SK-N-DZ (cell line): Measurements from ENCODE around the gene USP49. TPM values are rescaled to one million over a fixed set of nuclear protein-coding genes. Genes with fewer than 3 reads are reported as not detected.
"Not testable (repeated sequence)": the region's sequence is repeated elsewhere in the genome, so short reads cannot be mapped to it uniquely, and the experiment has no call there.

Experiments used
- DNase-seq: peaks from one replicate; pipeline ENCODE4 v3.0.0-alpha.2; 2015; ENCODE audit warnings: low spot score
- polyA plus RNA-seq, 2 experiments: library from polyadenylated mRNA; depleted of rRNA; stranded (reverse); fragments of >200 nt; gene quantifications; 2 replicates each; pipeline ENCODE4 v1.2.3, GENCODE V29; 2014

USP49 gene
- polyA plus RNA-seq (2014; cell fraction: cytosol; rRNA removed), result 7.7 and 7.9 TPM in 2 replicates
- polyA plus RNA-seq (2014; cell fraction: nucleus; rRNA removed), result 8.4 and 19.6 TPM in 2 replicates

DNA sequence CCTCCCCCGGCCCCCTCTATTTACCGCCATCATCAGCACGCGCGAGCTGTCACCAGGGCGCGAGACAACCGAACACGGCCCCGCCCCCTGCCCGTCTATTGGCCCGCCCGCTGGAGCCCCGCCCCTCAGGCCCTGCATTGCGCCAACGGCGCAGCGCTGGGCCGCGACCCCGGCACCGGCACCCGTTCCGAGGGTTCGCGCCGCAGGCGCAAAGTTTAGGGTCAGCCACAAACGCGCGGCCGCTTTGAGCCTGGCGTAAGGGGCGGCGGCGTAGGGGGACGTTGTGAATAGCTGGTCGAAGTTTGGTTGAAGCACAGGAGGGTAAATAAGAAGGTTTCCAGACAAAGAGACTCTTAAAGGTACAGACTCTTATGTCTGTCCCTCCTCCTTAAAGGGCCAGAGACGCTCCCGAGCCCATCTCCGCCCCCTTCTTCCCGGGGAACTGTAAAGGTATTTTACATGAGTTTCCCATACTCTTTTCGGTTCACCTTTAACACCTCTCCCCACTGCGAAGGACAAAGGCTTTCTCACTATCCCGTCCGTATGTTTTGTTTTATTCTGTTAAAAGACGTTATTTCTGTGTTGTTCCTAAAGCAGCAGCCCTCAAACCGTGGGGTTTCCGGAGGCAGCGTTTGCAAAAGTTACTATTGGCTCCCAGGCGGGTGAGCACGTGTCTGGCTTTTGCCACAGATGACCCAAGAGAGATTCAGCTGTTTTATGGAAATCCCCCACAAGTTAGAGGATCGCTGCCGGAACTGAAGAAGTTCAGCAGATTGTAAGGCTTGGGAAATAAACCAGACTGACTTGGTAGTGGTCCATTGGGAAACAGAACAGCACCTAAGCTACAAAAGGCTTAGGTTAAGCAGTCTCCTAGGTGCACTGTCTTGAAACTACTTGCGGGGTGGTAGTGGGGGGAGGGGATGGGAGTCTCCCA is at the start of gene USP49:
TSS of gene USP49 (minus strand) at position 76 of the 934 bp plus-strand sequence. CDS start 88,392 bp downstream, outside the sequence.
- peak; percentile 88 for DNase-seq

- DNase-seq, result no peak
Observed at GRCh38 chr6:41943456-41943855, 48.3 kb upstream of the USP49 start.

GRCh38 chr6:41942882-41943281 is 47.7 kb upstream of the USP49 start:
- DNase-seq, result not testable (repeated sequence)

DNA sequence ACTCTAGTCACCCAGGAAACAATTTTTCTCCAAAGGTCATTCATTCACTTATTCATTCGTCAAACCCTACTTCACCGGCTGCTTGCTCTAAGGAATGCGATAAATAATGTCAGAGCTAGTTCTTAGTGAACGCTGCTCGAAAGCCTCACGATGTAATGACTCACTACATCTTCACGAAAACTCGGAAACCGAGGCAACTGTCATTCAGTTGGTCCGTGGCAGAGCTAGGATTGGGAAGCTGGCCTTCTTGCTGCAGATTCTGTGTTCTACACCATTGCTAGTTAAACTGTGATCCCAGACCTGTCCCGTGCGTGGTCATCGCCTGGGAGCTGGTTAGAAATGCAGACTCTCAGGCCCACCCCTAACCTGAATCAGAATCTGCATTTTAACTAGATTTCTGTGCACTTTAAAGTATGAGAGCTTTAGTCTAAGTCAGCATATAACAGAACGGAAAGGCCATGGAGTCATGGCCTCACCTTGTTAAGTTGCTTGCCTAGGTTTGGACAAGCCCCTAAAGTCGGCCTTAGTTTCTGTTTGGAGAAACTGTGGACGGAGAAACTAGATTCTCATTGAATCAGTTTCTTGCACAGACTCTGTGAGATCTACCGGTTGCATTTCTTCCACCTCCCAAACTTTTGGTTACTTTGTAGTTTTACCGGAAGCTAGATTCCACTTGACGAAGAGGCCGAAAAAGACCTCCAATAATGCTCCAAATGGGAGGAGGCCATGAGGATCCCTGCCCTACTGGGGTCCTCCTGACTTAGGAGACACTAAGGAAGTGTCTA is 47.1 kb upstream of the USP49 start:
- DNase-seq, result no peak

GRCh38 chr6:41941280-41942066 is 46.3 kb upstream of the USP49 start, which contains the start of gene CCND3:
CCND3 (minus strand) TSS chr6:41941808; CDS start chr6:41941649, 159 bp downstream.
- DNase-seq, result peak; percentile 87

DNA sequence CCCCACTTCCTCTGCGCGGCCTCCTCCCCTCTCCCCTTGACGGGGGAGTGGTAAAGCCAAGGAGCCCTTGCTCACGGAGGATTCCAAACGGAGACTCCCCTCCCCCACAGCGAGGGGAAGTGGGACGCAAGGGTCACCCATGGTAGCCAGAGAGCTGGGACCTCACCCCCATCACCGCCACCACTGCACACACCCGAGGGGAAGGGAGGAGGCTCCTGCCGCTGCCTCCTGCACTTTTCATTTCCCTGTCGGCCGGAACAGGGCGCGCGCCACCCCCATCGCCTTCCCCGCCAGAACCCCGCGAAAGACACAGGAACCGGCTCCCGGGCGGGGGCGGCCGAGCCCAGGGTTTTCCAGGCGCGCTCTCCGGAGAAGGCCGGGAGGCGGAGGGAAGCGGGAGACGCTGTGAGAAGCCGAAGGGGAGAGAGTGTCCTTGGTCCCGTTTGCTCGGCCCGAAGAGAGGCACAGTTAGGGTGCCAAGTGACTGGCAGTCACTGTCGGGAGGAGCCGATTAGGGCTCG is 45.6 kb upstream of the USP49 start:
- DNase-seq, result no peak

DNA sequence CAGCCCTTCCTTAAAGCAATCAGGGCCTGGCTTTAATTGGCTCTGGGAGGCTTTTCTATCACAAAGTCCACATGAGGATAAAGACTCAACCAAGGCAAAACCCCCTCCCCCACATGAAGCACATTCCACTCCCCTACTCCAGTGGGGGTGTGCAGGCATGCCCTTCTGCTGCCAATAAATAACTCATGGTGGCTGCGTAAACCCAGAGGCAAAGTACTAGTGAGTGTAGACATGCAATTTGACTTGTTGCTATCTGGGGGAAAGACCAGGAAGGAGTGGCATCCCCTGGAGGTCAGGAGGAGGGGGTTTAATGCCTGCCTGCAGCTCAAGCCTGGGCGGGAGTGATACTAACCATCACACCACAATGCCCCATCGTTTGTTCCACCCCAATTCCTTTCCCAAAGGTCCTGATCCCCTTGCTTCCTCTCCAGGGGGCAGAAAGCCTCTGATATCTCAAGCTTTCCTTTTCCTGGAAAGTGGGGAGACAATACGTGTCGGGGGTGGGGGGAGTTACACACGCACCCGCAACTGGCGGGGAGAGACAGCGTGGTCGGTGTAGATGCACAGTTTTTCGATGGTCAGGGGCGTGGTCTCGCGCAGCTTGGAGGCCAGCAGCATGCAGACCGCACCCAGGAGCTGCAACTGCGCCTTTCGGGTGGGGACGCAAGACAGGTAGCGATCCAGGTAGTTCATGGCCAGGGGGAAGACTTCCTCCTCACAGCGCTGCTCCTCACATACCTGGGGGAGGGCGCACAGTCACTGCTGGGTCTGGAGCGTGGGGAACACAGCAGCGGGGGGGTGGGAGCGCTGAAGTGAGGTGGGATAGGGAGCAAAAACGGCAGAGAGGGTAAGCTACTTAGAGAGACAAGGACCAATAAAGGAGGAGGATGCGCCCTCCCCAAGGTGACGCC is 44.9 kb upstream of the USP49 start:
- no peak for DNase-seq

- no peak for DNase-seq
Observed at GRCh38 chr6:41939176-41939847, 44.1 kb upstream of the USP49 start.

- no peak for DNase-seq
Observed at GRCh38 chr6:41938590-41939175, 43.5 kb upstream of the USP49 start.

- DNase-seq, result no peak
Observed at GRCh38 chr6:41937861-41938574, 42.8 kb upstream of the USP49 start.

DNA sequence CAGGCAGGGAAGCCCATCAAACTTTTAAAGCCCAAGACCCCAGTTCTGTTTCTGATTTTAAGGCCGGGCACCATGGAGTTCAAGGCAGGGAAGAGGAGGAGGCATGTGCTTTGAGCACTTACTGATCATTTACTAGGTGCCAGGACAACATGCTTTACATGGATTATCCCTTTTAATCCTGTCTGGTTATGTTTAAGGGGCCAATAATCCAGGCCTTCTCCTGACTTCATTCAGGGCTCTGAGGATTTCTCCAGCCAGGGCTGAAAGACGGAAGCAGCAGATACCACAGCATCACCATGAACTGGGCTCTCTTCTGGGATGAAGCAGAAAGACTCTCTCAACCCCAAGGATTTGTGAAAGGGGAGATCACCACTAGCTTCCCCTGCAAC is 42.3 kb upstream of the USP49 start:
- DNase-seq, result no peak

DNA sequence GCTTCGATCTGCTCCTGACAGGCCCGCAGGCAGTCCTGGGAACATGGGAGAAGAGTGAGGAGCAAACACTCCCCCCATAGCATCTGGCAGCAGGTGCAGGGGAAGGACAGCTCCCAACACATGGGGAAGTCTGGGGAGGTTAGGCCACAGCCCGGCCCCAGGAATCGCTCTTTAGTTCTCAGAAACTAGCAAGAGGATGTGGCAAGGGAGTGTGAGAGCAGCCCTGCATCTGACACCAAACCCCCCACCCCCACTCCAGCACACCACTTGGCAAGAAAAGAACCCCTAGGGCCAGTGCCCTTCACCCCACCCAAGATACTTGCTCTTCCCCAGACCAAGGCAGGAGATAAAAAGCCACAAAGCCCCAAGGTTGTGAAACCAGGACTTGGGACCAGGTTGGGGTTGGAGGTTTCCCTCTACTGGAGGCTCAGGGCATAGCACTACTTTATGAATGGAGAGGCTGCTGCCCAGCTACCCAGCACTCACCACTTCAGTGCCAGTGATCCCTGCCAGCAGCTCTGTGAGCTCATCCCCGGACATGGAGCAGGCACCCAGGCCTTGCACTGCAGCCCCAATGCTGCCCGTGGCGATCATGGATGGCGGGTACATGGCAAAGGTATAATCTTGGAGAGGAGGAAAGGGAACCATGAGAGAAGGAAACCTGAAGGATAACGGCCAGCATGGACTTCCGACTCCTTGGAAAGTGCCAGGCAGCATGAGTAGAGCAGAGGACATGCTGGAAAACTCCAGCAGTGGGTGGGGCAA is 41.1 kb upstream of the USP49 start:
- DNase-seq, result peak; percentile 72

GRCh38 chr6:41935685-41936072 is 40.5 kb upstream of the USP49 start:
- no peak for DNase-seq

DNA sequence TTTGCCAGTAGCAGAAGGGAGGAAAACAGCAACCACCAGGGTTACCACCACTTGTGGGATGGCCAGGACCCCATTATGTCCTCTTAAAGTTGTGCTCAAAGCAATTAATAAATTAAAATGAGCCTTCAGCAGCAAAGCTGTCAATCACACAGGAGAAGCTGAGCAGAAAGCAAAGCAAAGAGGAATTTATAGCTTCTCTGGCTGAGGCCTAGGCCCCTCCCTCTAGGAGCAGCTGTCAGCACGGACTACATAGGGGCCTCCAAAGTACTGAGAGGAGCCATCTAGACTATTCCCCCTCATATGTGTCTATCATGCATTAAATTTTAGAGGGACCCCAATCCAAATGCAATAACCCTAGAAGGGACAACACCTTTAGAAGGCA is 40.0 kb upstream of the USP49 start:
- DNase-seq, result no peak

DNA sequence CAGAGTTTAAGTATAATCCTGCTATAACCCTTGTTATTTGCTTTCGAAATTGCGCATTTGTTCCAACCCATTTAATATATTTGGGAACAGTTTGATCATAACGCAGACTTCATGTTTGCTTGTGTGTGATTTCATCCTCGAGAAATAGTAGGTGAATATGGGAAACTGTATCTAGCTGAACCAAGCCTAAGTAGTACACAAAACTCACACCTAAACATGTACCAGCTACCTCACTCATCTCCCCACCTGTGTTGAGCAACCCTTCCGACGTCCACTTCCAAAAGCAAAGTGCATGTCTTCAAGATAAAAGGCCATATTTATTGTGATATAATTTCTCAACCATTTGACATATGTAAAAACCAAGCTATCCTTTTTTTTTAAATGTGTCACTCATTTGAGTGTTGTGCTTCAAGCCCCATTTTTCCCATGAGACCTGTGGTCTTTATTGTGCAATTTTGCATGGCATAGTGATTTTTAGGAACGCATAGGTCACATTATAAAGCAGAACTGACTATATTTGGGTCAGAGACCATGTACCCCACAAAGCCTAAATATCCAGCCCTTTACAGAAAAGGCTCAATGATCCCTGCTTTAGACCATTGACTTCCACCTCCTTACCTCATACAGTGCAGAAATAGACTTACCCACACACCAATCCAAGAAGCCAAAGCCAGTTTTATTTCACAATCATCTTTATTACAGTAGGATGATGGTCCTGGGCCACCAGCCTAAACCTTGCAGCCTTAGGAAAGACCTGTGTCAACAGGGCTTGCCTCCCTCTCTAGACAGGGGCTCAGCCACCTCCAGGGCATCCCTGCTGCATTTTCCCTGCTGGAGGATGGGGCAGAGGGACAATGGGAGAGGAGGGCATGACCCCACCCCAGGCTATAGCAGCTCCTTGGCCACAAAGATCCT is 39.4 kb upstream of the USP49 start:
- no peak for DNase-seq

DNA sequence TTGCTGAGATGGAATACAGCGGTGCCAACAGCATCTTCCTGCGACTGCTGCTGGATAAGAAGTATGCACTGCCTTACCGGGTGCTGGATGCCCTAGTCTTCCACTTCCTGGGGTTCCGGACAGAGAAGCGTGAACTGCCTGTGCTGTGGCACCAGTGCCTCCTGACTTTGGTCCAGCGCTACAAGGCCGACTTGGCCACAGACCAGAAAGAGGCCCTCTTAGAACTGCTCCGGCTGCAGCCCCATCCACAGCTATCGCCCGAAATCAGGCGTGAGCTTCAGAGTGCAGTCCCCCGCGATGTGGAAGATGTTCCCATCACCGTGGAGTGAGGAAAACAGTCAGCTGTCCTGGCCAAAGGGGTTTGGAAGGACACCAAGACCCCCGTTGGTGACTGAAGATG is 37.2 kb upstream of the USP49 start:
- DNase-seq, result no peak

DNA sequence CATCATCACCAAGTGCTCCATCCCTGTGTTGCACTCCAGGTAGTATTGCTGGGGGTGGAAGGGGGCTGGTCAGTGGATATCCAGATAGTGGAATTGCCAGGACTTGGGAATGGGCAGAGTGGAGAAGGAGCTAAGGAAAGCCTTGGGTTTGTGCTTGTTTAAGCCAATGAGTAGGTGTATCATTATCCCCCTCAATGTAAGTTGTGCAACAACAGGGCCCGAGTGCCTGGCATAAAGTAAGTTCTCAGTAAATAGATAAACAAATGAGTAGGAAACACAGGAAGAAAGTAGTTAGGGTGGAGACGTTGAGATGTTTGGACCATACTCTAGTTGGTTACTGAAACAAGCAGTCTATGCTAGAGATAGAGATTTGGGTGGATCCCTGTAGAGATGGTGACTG is 36.6 kb upstream of the USP49 start:
- DNase-seq, result no peak
